ENCODE data around the gene ANGPTL4.
"Not testable (repeated sequence)": the region's sequence is repeated elsewhere in the genome, so short reads cannot be mapped to it uniquely, and the experiment has no call there.

The ANGPTL4 gene

GRCh38 chr19:8389891-8390616, 26.1 kb downstream of the ANGPTL4 start, which contains the start of gene RAB11B:
Gene RAB11B (plus strand): TSS chr19:8390360. CDS start chr19:8390417, 57 bp downstream.
- peak; percentile 100 for DNase-seq (ENCODE audit: low spot score)

GRCh38 chr19:8390617-8390981, 26.6 kb downstream of the ANGPTL4 start:
- DNase-seq (ENCODE audit: low spot score): peak; percentile 96

- DNase-seq (ENCODE audit: low spot score): no peak
These were observed 27.5 kb downstream of the ANGPTL4 start for GRCh38 chr19:8391198-8392016.

- no peak for DNase-seq (ENCODE audit: low spot score)
These were observed 28.1 kb downstream of the ANGPTL4 start for GRCh38 chr19:8392017-8392591.

- DNase-seq (ENCODE audit: low spot score): no peak
These were observed 29.4 kb downstream of the ANGPTL4 start for GRCh38 chr19:8393192-8393870.

GRCh38 chr19:8393871-8394250, 29.9 kb downstream of the ANGPTL4 start:
- no peak for DNase-seq (ENCODE audit: low spot score)

GRCh38 chr19:8395621-8396082, 31.7 kb downstream of the ANGPTL4 start:
- no peak for DNase-seq (ENCODE audit: low spot score)

GRCh38 chr19:8396185-8396562, 32.2 kb downstream of the ANGPTL4 start:
- DNase-seq (ENCODE audit: low spot score): no peak

- DNase-seq (ENCODE audit: low spot score): peak; percentile 60
These were observed 32.7 kb downstream of the ANGPTL4 start for GRCh38 chr19:8396563-8397203.

- DNase-seq (ENCODE audit: low spot score): no peak
These were observed 33.3 kb downstream of the ANGPTL4 start for GRCh38 chr19:8397271-8397670.

GRCh38 chr19:8397746-8398310, 33.9 kb downstream of the ANGPTL4 start:
- no peak for DNase-seq (ENCODE audit: low spot score)

- DNase-seq (ENCODE audit: low spot score): no peak
These were observed 34.4 kb downstream of the ANGPTL4 start for GRCh38 chr19:8398311-8398771.

GRCh38 chr19:8399681-8400188, 35.8 kb downstream of the ANGPTL4 start:
- no peak for DNase-seq (ENCODE audit: low spot score)

GRCh38 chr19:8401981-8402411, 38.0 kb downstream of the ANGPTL4 start:
- no peak for DNase-seq (ENCODE audit: low spot score)

- no peak for DNase-seq (ENCODE audit: low spot score)
These were observed 39.3 kb downstream of the ANGPTL4 start for GRCh38 chr19:8403098-8403819.

- DNase-seq (ENCODE audit: low spot score): no peak
These were observed 39.8 kb downstream of the ANGPTL4 start for GRCh38 chr19:8403820-8404109.

GRCh38 chr19:8404391-8405151, 40.6 kb downstream of the ANGPTL4 start:
- DNase-seq (ENCODE audit: low spot score): no peak

GRCh38 chr19:8410718-8411117, 46.8 kb downstream of the ANGPTL4 start:
- not testable (repeated sequence) for DNase-seq (ENCODE audit: low spot score)

- DNase-seq (ENCODE audit: low spot score): peak; percentile 96
These were observed 49.1 kb downstream of the ANGPTL4 start, which contains the start of gene MARCHF2 for GRCh38 chr19:8412783-8413628. Gene MARCHF2 (plus strand): TSS chr19:8413305. CDS start chr19:8421841, 8,536 bp downstream.
